CD4-positive, alpha-beta T cell treated with Interleukin-17A for 4 hours (primary cell): ENCODE results near the gene CHMP4A.

Experiments
- DNase-seq: peaks from one replicate; pipeline ENCODE4 v3.0.0-alpha.2; 2020; ENCODE audit warnings: mixed read lengths

CHMP4A gene

GRCh38 chr14:24194873-24195185, 18.5 kb downstream of the CHMP4A start:
- DNase-seq = no peak

DNA sequence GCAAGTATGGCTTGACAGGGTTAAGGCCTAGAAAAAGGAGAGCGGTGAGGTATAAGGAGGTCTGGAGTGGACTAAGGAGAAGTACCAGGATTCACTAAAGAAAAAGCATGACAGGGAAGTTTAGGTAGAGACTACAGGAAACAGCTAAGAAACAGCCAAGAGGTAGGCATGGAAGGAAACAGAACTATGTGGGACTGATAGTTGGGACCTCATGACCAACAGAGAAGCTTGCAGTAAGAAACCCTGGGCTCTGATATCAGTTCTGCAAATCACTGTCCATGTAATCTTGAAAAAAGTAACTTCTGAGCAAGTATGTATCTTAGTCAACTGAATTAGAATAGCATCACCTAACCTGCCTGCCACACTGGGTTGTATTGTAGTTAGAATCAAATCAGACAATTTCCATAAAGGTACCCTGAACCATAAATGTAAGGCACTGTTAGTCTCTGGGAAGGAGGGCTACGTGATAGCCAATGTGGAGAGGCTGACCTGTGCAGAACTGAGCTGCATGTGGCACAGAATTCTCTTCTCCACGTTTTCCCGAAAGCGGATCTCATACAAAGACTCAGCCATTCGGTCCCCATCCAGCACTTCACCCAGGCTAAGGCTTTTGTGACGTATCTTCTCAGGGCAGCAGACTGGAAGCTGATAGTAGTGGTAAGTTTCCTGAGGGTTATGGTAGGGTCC, 19.0 kb downstream of the CHMP4A start:
- no peak for DNase-seq

DNA sequence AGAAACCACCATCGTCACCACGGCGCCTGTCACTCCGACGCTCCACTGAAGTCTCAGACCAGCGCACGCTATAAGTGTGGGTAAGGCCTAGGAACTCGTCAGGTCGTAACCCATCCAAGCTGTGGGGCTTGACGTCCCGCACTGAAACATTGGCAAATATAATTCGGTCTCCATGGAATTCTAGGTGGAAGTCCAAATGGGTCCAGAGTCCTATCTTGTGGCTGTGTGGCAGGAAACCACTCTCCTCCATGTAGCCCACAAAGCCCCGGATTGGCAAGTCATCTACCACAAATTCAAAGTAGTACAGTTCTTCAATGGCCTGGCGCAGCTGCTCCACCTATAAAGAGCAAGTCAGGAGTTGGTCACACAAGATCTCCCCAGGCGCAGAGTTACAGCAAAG, 20.4 kb downstream of the CHMP4A start:
- DNase-seq = no peak

- DNase-seq = no peak
Observed at GRCh38 chr14:24190416-24190815, 22.9 kb downstream of the CHMP4A start.

- DNase-seq = no peak
Observed at GRCh38 chr14:24189460-24189859, 23.8 kb downstream of the CHMP4A start.

- no peak for DNase-seq
Observed at GRCh38 chr14:24189059-24189375, 24.3 kb downstream of the CHMP4A start.

GRCh38 chr14:24188251-24189058, 24.8 kb downstream of the CHMP4A start, which contains the start of gene IPO4:
Gene IPO4, minus strand, starts transcription at chr14:24188816. Its CDS starts 29 bp downstream, at chr14:24188787.
- DNase-seq = peak; percentile 96

DNA sequence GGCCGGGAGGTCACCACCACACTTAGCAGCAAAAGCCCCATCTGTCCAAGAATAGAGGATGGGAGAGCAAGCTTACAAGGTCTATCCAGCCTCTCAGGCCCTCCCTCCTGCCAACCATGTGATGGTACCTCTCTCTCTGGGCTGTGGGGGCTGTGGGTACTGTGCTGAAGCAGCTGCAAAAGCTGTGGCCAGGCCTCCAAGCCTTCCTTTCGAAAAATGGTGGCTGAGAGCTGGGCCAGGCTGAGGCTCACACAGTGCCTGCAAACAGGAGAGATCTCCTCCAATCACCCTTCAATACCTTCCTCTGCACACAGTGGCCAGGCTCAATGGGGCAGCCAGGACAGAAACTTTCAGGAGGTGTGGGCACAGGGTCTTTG, 25.8 kb downstream of the CHMP4A start:
- DNase-seq = no peak

- DNase-seq = no peak
Observed at GRCh38 chr14:24186831-24187538, 26.3 kb downstream of the CHMP4A start.

DNA sequence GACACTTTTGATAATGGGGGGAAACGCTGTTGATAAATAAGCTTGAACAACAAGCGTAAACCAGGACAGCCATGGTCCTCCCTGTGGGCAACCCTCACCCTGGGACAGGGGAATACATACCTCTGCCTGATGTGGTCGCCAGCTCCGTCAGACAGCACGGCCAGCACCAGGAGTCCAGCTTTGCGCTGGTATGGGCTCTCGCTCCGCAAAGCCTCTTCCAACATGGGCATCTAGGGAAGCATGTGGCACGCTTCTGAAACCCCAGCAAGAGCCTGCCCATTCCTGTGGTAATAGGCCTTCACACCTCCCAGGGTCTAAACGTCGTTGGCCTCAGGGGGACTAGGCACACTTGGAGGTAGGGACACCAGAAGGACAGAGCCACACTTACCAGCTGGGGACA, 27.5 kb downstream of the CHMP4A start:
- DNase-seq = no peak

DNA sequence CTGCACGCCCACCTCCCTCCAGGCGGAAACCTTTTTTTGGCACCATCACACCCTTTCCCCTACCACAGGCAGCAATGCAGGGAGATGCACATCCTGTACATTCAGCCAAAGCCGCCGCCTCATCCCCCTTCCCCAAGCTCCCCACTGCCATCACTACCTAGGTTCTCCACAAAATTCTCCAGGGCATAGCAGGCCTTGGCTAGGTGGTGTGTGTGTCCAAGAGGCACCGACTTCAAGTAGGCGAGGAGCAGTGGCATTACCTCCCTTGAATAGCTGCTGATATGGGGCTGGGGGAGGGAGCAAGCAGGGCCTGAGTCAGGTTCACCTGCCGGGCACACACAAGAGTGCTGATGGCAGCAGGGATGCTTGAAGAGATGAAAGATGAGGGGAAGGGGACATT, 28.3 kb downstream of the CHMP4A start:
- no peak for DNase-seq

- DNase-seq = no peak
Observed at GRCh38 chr14:24184104-24184970, 29.0 kb downstream of the CHMP4A start.

DNA sequence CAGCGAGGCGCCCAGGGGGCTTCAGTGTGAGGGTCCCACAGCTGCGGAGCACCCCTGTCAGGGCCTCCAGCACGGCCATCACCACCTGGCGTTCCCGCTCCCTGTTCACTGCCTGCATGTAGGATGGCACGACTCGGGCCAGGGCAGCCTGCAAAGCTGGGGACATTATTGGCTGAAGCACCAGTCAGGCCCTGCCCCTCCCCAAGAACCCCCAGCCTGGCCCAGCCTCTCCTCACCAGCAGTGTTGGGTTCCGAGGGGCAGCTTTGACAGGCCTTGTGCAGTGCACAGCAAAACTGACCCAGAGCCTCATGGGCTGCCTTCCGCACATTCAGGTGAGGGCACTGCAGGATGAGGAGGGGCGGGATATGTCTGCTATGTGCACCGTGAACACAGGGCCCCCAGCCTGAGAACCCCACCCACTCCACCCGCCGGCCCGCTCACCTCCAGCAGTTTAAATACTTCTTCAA, 30.2 kb downstream of the CHMP4A start:
- DNase-seq = no peak

GRCh38 chr14:24182110-24182882, 31.0 kb downstream of the CHMP4A start:
- DNase-seq = no peak

GRCh38 chr14:24181371-24182077, 31.8 kb downstream of the CHMP4A start:
- DNase-seq = no peak

GRCh38 chr14:24179961-24180796, 33.1 kb downstream of the CHMP4A start:
- no peak for DNase-seq

- DNase-seq = no peak
Observed at GRCh38 chr14:24179294-24179960, 33.9 kb downstream of the CHMP4A start.

DNA sequence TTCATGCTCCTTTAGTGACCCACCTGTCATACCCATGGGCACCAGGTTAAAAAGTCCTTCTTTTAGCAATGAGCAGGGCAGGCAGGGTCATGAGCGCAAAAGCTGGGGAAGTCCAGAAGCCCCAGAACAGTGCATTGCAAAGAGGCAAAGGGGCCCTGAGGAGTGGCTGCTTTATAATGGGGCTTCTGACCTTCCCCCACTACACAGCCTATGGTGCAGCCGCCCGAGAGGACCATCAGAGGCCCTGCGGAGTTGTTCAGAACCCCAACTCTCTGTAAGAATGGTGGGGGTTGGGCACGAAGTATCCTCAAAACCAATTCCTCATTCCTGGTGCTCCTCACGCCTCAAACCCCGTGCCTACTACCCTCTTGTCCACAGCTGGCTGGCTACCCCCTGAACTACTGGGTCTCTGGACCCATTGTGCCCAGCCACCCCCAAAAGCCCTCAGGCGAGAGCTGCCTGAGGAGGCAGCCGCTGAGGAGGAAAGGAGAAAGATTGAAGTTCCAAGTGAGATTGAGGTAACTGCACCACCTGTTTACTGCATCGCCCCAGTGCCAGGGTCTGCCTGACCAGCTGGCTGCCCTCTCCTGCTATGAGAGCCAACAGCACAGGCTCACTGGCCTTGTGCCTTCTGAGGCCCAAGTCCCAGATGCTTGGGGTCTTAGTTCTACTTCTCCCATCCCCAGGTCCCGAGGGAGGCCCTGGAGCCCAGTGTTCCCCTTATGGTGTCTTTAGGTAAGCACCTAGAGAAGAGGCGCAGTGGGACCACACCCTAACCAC, 34.7 kb downstream of the CHMP4A start:
- no peak for DNase-seq

- DNase-seq = no peak
Observed at GRCh38 chr14:24177891-24178290, 35.4 kb downstream of the CHMP4A start.
